Stimulated activated CD8-positive, alpha-beta memory T cell treated with anti-CD3 and anti-CD28 coated beads, Interleukin-2, amount 100 ng/mL, for 1 hour (primary cell): ENCODE data around the gene HSPA12B.

ENCODE experiments used
- DNase-seq, 2 donors: peaks; one replicate each; pipeline ENCODE4 v3.0.0-alpha.2; 2020; ENCODE audit warnings: low read depth in 2 of 2

HSPA12B gene

DNA sequence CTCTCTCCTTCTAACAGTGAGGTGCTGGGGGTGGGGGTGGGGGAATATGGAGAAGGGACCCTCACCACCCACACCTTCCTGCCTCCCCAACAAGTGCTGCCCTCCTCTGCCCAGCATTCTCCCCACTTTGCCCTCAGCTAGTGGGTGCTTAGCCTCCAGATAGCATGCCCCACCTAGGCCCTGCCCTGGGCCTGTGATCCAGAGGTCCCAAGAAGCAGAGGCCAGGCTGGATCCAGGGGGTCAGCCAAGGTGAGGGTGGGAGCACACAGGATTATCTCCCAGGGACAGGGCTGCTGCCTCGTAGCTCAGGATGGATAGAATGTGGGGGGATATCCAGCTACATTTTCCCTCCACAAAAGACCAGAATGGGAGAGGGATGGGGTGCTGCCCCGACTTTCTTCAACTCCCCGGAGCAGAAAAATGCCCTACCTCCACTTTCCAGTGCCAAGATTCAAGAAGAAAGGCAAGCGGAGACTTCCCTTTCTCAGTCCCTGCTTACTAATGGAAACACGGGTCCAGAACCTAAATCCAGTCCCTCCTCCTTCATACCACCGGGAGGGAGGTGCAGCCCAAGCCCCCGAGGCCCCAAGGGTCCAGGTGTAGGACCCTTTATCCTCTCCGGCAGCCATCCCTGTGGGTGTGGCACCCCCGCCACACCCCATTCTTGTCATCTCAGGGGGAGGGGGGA, 34.1 kb downstream of the HSPA12B start:
- no peak for DNase-seq

DNA sequence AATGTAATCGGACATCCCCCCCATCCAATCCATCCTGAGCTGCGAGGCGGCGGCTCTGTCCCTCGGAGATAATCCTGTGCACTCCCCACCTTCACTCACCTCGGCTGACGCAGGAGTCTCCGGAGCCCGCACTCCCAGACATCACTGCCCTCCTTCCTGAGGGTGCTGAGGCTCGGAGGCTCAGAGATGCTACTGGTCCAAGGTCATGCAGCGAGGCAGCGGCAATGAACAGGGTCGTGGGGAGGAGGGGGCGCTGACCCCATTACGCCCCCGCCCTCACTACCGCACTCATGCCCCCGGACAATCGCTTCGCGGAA, 34.6 kb downstream of the HSPA12B start:
- no peak for DNase-seq

DNA sequence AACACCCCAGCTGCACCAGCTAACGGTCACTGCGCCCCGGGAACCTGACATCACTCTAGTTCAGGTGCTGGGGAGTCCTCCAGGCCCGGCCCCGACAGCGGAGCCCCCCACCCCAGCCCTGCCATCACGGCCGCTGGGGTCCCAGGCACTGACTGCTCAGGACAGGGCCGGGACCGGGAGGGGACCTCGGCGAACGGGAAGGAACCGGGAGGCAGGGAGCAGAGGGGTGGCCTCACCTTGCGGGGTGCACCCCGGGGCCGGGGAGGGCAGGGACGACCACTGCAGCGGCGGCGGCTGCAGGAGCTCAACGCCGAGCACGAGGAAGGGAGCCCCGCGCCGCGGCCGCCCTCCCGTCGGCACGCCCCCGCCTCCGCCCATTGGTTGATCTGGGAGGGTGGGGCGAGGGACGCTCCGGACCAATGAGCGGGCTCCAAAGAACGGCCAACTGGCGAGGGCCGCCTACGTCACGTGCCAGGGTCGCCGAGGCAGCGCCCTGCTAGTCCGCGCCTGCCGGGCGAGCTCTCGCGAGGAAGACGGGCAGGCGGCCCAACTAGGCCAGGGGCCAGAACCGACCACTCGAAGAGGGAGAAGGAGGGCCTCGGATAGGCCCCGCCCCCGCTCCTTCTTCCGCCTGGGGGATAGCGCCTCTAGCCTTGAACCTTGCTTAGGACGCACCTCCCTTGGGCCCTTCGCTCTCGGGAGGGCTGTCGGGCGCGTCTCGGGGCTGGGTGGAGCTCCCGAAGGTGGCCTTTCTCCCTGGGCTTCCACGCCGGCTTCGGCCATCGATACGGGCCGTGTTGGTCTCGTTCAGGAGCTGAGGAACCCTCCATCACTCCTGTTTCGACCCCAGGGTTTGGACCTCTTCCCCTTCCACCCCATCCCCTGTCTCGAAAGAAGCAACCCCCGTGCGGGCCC, 35.2 kb downstream of the HSPA12B start, which contains the start of gene ADISSP:
Gene ADISSP, minus strand, starts transcription at position 327 of the 915 bp plus-strand sequence. CDS start 7,653 bp downstream, outside the sequence.
- DNase-seq = peak; percentile 95 to 96

DNA sequence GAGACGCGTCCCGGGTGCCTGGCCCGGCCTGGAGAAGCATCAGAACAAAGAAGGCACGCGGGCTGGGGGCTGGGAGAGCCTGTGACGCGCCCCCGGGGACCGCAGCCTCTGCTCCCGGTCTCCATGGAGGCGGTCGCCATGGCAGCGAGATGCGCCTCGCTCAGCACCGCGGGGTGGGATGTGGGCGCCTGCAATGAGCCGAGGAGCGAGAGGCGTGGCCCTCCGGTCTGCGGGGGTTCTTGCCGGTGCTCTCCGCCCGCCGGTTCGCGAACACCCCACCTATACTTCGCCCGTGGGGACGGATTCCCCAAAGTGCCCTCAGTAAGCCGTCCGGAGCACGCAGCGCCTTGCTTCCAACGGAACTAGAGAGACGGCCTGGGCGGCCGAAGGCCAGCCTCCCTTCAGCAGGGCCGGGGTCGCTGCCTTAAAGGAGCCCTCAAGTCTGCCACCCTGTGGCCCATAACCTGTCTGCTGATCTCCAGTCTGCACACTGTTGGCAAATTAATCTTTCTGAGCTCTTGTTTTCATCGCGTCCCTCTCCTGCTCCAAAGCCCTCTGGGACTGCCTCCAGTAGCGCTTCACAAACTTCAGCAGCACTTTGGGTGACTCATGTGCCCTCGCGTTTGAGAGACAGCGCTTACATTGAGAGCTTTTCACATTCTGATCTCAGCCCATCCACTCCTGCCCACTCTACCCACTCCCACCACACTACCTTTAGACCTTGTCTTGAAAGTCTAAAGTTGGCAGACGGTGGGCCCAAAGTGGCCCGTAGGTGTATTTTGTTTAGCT, 36.1 kb downstream of the HSPA12B start:
- peak; percentile 61 to 62 for DNase-seq

DNA sequence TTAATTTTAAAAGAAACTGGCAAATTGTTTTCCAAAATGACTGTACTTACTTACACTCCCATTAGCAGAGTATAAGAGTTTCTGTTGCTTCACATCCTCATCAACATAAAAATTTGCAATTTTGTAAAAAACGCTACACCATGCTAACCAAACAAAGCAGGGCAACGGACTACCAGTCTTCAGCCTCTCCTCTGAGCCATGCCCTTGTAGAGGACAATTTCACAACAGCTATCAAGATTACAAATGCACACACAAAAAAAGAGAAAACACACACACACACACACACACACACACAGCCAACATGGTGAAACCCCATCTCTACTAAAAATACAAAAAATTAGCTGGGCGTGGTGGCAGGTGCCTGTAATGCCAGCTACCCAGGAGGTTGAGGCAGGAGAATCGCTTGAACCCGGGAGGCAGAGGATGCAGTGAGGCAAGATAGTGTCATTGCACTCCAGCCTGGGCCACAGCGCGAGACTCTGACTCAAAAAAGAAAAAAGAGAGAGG, 39.1 kb downstream of the HSPA12B start:
- no peak for DNase-seq

DNA sequence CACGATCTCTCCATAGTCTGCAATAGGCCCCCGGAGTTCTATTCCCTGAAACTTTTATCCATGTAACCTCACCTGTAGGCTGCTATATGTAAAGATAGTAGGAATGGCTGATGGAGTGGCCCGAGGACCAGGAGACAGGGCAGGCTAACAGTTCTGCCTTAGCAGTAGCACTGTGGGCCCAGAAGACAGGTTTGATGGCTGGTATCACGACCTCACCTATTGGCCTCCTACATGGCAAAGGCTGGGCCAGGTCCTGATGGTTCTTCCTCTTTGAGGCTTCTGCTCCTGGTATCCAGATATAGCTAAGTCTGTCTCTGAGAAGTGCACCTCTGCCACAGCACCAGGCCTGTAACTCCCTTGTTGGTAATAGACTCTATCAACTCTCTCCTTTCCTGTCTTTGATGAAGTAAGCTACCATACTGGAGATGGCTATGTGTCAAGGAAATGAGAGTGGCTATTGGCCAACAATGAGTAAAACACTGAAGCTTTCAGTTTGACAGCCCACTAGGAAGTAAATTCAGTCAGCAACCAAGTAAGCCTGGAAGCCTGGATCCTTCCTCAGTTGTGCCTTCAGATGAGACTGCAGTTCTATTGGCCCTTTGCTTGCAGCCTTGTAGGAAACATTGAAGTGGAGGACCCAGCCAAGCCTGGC, 43.1 kb downstream of the HSPA12B start:
- no peak for DNase-seq

DNA sequence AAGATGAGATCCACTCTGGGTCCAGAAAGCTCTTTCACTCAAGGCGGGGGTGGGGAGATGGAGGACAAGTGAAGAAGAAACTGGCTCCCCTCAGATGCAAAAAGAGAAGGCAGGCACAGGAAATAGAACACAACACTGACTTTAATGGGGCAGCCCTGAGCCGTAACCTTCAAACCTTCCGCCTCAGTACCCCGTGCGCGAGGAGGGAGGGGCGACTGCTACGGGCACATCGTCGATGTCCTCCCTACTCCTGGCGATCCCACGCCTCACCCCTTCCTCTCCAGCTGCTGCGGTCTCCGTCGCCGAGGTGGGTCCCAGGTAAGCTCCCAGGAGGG, 44.9 kb downstream of the HSPA12B start:
- no peak for DNase-seq

DNA sequence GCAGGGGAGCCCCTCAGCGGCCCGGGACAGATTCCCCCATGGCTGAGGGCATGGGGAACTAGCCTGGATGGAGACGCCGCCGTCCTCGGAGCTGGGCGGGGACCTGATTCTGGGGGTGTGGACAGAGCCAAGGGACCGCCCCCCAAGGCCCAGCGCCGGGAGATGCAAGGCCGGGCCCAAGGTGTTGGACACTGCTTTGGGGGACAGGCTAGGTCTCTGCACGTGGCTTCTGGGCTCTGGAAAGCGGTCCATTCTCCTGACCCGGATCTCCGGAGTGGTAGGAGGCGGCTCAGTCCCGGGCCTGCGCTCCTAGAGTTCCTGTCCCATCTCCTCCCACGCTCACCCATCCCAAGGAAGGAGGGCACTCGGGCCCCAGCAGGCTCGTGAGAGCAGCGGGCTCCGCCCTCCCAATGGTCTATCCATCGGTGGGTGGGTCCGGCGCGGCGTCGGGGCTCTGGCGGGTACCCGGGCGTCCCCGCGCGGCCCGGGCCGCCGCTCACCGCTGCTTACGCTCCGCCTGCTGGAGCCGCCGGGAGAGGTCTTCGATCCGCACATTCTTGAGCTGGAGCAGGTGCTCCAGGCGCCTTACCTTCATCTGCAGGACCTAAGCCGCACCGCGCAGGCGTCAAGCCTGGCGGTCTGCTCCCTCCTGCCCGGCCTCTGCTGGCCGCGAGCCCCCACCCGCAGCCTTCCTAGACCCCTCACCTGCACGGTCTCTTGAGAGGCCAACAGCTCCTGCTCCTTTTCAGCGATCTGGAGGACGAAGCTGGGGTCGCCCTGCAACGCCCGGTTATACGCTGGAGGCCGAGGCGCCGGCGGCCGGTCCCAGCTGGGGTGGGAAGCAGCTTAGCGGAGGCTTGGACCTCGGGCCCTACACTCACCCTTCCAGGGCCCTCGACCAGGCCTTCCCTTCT, 45.5 kb downstream of the HSPA12B start:
- DNase-seq = peak in 1 of 2 donors; percentile 30

DNA sequence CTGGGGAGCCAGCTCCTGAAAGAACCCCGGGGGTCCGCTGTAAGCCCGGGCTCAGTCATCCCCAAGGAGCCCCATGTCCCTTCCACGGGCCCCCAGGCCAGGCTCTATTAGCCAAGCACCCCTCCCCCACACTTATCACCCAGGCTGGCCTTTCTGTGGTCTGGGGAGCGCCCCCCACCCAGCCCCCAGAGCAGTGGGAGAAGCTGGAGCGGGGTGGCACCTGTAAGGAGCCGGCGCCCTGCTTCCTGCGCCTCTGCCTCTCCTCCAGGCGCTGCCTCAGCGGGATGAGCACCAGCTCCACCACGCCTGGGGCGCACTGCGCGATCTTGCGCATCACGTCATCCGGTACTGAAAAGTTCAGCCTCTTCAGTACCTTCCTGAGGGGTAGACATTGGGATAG, 46.5 kb downstream of the HSPA12B start:
- DNase-seq = no peak

DNA sequence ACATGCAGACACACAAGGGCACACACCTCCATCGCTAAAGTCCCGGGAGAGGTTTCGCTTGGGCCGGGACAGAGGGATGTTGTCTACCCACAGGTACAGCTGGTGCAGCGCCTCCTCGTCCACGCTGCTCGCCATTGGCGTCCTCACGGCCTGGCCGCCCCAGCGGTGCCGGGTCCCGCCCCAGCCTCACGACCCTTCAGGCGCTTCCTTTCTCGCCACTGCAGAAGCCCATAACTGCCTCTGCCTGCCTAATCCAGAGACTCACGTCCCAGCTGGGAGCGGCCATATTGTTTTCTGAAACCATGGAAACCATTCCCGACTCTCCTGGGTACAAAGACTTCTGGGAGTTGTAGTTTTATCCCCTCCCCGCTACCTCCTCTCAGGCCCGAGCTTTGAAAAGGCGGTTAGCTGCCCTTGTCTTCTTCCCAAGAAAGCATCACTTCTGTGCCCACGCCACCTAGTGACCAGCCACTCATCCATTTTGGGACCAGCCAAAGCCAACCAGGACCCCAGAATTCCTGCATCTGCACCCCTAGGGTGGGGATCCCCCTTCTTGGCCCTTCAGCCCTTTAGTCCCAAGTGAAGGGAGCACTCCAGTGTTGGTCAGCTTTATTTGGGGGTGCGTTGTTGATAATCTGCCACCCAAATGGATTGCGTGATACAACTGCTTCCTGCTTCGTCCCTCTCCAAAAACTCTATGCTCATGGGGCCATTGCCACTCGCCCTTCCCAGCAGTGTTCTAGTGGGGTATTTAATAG, 48.8 kb downstream of the HSPA12B start, which contains the start of gene SPEF1:
Gene SPEF1, minus strand, starts transcription at position 296 of the 758 bp plus-strand sequence. Its CDS starts 161 bp downstream, at position 135.
- no peak for DNase-seq

DNA sequence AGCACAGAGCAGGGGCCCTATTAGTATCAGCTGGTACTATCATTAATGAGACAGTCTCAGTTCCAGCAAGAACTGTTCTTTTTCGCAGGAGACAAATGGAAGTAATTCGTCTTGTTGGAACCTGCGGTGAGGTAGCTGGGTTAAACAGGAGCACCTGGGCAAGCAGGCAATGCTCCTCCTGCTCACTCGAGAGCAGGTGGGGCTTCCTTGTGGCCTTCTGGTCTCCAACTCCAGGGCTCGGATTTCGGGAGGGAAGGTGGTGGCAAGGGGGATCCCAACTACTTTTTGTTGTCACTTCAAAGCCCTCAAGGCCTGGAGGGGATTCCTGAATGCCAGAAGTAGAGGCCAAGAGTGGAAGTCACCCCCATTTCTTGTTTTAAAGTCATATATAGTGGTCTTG, 50.1 kb downstream of the HSPA12B start:
- DNase-seq = no peak

DNA sequence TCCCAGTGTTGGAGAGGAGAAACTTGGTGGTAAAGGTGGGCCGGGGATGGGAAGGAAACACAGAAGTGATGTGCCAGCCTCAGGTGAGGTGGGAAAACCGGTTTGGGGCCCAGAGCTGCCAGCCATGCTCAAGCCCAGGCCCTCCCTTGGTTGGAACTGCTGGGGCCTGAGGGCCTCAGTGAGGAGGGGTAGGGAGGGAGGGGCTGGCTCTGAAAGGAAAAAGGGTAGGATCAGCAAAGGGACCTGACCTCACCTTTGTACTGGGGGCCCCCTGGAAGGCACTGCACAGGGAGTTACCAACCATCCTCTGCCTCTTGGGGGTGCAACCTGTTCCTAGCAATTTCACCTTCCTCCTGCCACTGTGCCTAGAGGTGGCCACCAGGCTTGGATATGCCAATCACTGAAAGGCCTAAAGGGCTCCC, 50.6 kb downstream of the HSPA12B start:
- no peak for DNase-seq

DNA sequence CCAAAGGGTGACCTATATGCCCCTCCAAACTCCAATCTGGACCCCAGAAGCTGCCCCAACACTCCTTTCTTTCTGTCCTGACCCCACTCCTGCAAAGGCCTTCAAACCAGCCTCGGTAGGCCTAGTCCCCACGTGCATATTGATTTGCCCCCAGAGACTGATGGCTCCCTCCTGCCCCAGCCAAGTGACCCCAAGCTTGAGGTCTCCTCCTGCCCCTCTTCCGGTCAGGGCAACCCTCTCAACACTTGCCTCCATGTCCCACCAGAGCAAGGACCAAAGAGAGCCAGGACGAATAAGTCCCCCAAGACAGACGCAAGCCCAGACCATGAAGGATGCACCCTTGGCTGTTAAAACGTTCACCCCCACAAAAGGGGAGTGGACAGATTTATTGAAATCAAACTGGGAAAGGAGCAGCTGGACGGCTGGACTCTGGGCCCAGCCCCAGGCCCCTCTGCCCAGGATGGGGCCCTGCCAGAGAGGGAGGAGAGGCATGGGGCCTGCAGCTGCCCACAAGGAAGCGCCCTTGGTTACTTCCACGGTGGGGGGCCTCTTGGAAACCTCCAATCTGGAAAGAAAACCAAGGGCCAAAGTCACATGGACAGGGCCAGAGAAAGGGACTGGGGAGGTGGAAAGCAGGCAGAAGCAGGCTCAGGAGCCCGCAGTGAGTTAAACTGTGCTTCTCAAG, 51.2 kb downstream of the HSPA12B start:
- no peak for DNase-seq

DNA sequence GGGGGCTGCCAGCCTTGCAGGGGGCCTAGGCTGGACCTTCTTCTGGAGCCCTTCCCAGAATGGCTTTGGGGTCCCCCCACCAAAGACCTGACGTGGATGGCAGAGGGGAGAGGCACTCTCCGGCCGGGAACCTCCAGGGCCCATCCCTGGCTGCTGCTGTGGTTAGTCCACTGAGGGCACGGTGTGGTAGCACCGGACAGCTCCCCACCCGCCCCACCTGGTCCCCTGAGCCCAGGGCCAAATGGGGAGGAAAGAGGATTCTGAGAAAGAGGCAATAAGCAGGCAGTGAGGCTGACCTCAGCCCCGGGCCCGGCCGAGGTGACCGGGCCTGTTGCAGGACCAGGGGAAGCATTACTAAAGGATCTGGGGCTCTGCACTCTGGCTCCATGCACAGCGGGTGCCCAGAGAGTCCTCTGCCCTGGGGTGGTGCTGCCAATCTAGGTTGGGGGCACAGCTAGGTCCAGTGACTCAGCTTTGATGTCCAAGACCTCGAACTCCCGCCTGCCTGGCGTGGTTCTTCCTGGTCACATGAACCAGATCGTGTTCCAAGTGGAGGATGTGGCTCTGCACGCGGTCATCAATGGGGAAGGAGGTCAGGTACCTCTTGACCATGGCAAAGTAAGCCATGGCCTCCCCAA, 51.9 kb downstream of the HSPA12B start:
- DNase-seq = no peak

DNA sequence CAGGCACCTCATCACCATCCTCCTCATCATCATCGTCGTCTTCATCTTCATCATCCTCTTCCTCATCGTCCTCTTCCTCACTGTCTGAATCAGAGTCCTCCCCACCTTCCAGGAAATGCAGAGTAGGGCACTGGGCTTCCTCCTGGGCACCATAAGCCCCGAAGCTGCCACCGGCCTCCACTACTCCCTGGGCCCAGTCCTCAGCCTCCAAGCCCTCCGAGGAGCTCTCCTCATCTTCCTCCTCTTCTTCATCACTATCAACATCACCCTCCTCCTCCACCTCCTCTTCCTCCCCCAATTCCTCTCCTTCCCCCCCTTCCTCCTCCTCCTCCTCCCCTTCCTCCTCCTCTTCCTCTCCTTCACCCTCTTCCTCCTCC, 52.4 kb downstream of the HSPA12B start:
- DNase-seq = no peak

DNA sequence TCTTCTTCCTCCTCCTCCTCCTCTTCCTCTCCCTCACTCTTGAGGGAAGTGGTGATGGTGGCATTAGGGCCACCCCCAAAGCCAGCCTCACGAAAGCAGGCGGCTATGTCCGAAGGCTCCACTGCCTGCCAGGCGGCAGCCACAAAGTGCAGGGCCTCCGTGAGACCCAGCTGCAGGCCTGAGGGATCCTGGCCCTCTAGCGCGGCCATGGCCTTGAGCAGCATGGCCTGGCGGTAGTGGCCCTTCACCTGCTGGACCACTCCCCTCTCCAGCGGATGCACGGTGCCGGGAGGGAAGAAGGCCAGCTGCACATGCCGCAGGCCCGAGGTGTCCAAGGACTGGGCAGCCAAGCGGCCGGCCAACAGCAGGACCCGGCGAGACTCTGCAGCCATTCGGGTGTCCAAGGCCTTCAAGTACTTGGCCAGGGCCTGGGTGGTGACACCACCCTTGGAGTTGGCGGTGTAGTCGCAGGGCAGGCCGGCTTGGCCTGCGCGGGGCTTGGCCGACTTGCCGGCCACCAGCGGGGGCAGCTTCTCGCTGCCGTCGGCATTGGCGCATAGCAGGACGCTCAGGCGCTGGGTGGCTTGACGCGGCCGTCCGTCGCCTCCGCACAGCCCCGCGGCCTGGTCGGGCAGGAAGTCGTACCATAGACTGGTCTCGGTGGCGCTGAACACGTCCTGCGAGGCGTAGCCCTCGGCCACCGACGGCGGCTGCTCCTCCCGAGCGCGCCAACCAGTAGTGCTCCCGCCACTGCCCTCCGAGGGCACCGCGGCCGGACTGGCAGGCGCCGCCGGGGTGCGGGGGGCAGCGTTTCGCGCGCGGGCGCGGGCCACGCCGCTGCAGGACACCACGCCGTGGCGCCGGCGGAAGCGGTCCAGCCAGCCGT, 53.0 kb downstream of the HSPA12B start:
- DNase-seq = no peak

DNA sequence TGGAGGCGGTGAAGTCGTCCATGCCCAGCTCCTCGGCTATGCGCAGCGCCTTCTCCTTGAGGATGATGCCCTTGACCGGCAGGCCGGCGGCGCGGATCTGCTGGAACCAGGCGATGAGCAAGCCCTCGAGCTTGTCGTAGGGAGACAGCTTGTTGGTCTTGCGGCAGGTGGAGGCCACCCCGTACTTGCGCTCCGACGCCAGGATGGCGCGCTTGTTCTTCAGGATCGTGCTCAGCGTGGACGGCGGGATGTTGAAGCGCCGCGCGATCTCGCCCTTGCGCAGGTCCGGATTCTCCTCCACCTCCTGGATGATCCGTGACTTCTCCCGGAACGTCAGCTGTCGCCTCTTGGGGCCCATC, 53.6 kb downstream of the HSPA12B start:
- DNase-seq = no peak
